GM12878 (cell line): ENCODE data around the gene LDLRAP1.

ENCODE experiments used
- CHD1 ChIP-seq: IDR thresholded peaks from 2 replicates; pipeline ENCODE4 v1.6.1; 2012; ENCODE audit warnings: low read depth, low read length, improper control_type of control experiment
- EGR1 ChIP-seq, 2 experiments: IDR thresholded peaks; 1 replicate in 1 of 2; 2 replicates in 1 of 2; pipeline ENCODE4 v1.6.1; 2011 to 2012; ENCODE audit warnings: low read depth in 2 of 2, low read length in 2 of 2, borderline replicate concordance in 1 of 2, mild to moderate bottlenecking in 1 of 2, moderate library complexity in 1 of 2
- EP300 ChIP-seq, 2 experiments: fragments of 150-350 bp in 1 of 2; IDR thresholded peaks; 2 replicates each; pipeline ENCODE4 v1.6.1; 2011 to 2012; ENCODE audit warnings: low read depth in 2 of 2, low read length in 2 of 2, borderline replicate concordance in 1 of 2, improper control_type of control experiment in 1 of 2, inconsistent platforms in 1 of 2; ENCODE audit not compliant: control insufficient read depth in 1 of 2
- EZH2 ChIP-seq: IDR thresholded peaks from 2 replicates; pipeline ENCODE4 v1.6.1; 2012; ENCODE audit warnings: low read depth, mild to moderate bottlenecking, control low read depth, inconsistent platforms, low read length, borderline replicate concordance; ENCODE audit not compliant: control insufficient read depth
- POLR2AphosphoS5 ChIP-seq: IDR thresholded peaks from 2 replicates; pipeline ENCODE4 v1.6.1; 2011; ENCODE audit warnings: mild to moderate bottlenecking, low read length, inconsistent platforms
- SIN3A ChIP-seq: IDR thresholded peaks from 2 replicates; pipeline ENCODE4 v1.6.1; 2012; ENCODE audit warnings: low read depth, low read length, improper control_type of control experiment
- SMAD1 ChIP-seq: fragments of 450-650 bp; IDR thresholded peaks from 2 replicates; pipeline ENCODE4 v1.6.1; 2018; ENCODE audit warnings: mild to moderate bottlenecking, low read depth; ENCODE audit not compliant: partially characterized antibody
- SMC3 ChIP-seq: IDR thresholded peaks from 2 replicates; pipeline ENCODE4 v1.6.1; 2011; ENCODE audit warnings: low read length, improper control_type of control experiment, borderline replicate concordance
- TAF1 ChIP-seq: IDR thresholded peaks from 2 replicates; pipeline ENCODE4 v1.6.1; 2011; ENCODE audit warnings: mild to moderate bottlenecking, low read depth, low read length, borderline replicate concordance
- YY1 ChIP-seq: IDR thresholded peaks from 2 replicates; pipeline ENCODE4 v1.6.1; 2011; ENCODE audit warnings: low read depth, mild to moderate bottlenecking, low read length
- ZSCAN29 ChIP-seq: fragments of 450-650 bp; IDR thresholded peaks from 2 replicates; pipeline ENCODE4 v1.6.1; 2017; ENCODE audit warnings: mild to moderate bottlenecking, moderate library complexity
- TF ChIP-seq, protein P1 (sequence below), 3 experiments: IDR thresholded peaks in 2 of 3; conservative IDR thresholded peaks in 1 of 3; 2 replicates each; pipeline ENCODE4 v1.5.1; 2011; ENCODE audit warnings: low read depth in 3 of 3, low read length in 3 of 3, mild to moderate bottlenecking in 3 of 3, control low read depth in 2 of 3, moderate library complexity in 2 of 3, inconsistent platforms in 1 of 3, mixed read lengths in 1 of 3; ENCODE audit not compliant: control insufficient read depth in 2 of 3, insufficient read depth in 1 of 3; ENCODE audit errors: extremely low read depth in 1 of 3
- TF ChIP-seq, protein P2 (sequence below): fragments of 450-650 bp; formaldehyde crosslinking; IDR thresholded peaks from 2 replicates; pipeline ENCODE4 v1.5.0; 2022; ENCODE audit warnings: mild to moderate bottlenecking, missing genetic modification characterization

DNA sequence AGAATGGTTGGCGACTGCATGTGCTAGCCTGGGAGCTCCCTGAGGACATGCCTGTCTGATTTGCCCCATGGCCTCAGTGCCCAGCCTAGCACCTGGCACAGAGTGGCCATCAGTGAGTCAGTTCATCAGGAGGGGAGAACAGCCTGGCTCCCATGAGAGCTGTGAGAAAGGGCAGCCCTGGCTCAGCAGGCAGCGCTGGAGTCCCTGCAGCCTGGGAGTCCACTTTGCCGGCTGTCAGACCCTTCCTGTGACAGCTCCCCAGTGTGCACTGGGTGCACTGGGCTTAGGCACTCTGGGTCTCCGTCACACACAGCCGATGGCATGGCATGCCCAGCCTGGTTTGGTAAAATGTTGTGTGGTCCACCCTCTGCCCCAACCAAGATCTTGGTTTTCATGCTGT, 28.7 kb downstream of the LDLRAP1 start:
- no peak for TF ChIP-seq SIN3A
- TF ChIP-seq POLR2AphosphoS5: no peak
- TF ChIP-seq EZH2: no peak
- no peak for TF ChIP-seq EGR1 (IDR thresholded peaks at IDR 0.05; ENCODE audit: borderline replicate concordance in 1 of 2, low read depth in 2 of 2, low read length in 2 of 2)
- TF ChIP-seq YY1: no peak
- no peak for TF ChIP-seq SMAD1
- TF ChIP-seq TAF1: no peak
- TF ChIP-seq ZSCAN29: no peak
- TF ChIP-seq, protein P1, sequence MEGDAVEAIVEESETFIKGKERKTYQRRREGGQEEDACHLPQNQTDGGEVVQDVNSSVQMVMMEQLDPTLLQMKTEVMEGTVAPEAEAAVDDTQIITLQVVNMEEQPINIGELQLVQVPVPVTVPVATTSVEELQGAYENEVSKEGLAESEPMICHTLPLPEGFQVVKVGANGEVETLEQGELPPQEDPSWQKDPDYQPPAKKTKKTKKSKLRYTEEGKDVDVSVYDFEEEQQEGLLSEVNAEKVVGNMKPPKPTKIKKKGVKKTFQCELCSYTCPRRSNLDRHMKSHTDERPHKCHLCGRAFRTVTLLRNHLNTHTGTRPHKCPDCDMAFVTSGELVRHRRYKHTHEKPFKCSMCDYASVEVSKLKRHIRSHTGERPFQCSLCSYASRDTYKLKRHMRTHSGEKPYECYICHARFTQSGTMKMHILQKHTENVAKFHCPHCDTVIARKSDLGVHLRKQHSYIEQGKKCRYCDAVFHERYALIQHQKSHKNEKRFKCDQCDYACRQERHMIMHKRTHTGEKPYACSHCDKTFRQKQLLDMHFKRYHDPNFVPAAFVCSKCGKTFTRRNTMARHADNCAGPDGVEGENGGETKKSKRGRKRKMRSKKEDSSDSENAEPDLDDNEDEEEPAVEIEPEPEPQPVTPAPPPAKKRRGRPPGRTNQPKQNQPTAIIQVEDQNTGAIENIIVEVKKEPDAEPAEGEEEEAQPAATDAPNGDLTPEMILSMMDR (IDR thresholded peaks at IDR 0.05 in 2 of 3, conservative IDR thresholded peaks at IDR 0.05 in 1 of 3; ENCODE audit: control insufficient read depth in 2 of 3, extremely low read depth in 1 of 3, insufficient read depth in 1 of 3, low read depth in 3 of 3, low read length in 3 of 3): no peak
- TF ChIP-seq, protein P2, sequence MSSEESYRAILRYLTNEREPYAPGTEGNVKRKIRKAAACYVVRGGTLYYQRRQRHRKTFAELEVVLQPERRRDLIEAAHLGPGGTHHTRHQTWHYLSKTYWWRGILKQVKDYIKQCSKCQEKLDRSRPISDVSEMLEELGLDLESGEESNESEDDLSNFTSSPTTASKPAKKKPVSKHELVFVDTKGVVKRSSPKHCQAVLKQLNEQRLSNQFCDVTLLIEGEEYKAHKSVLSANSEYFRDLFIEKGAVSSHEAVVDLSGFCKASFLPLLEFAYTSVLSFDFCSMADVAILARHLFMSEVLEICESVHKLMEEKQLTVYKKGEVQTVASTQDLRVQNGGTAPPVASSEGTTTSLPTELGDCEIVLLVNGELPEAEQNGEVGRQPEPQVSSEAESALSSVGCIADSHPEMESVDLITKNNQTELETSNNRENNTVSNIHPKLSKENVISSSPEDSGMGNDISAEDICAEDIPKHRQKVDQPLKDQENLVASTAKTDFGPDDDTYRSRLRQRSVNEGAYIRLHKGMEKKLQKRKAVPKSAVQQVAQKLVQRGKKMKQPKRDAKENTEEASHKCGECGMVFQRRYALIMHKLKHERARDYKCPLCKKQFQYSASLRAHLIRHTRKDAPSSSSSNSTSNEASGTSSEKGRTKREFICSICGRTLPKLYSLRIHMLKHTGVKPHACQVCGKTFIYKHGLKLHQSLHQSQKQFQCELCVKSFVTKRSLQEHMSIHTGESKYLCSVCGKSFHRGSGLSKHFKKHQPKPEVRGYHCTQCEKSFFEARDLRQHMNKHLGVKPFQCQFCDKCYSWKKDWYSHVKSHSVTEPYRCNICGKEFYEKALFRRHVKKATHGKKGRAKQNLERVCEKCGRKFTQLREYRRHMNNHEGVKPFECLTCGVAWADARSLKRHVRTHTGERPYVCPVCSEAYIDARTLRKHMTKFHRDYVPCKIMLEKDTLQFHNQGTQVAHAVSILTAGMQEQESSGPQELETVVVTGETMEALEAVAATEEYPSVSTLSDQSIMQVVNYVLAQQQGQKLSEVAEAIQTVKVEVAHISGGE (CRISPR knock-in tag): no peak
- no peak for TF ChIP-seq SMC3
- no peak for TF ChIP-seq CHD1
- no peak for TF ChIP-seq EP300 (IDR thresholded peaks at IDR 0.05; ENCODE audit: borderline replicate concordance in 1 of 2, control insufficient read depth in 1 of 2, low read depth in 2 of 2, low read length in 2 of 2)
